ENCODE results near the gene LSM8.

- TF ChIP-seq CTCF (optimal IDR thresholded peaks at IDR 0.05 in 1 of 3, IDR thresholded peaks at IDR 0.05 in 1 of 3, conservative IDR thresholded peaks at IDR 0.05 in 1 of 3; ENCODE audit: extremely low read depth in 1 of 3, insufficient read depth in 2 of 3, low read length in 3 of 3) (no peak), EZH2 (IDR thresholded peaks at IDR 0.05; ENCODE audit: low read length) (no peak)
These were observed at the start of gene LSM8 for GRCh38 chr7:118183786-118184564.

Measured in keratinocyte (primary cell).